ENCODE results near the gene TEN1.

The TEN1 gene

GRCh38 chr17:75979705-75980187, 706 bp downstream of the TEN1 start:
- DNase-seq: no peak

- DNase-seq: no peak
Measured at GRCh38 chr17:75980188-75981018, 1.4 kb downstream of the TEN1 start.

- no peak for DNase-seq
Measured at GRCh38 chr17:75981019-75981615, 2.1 kb downstream of the TEN1 start.

DNA sequence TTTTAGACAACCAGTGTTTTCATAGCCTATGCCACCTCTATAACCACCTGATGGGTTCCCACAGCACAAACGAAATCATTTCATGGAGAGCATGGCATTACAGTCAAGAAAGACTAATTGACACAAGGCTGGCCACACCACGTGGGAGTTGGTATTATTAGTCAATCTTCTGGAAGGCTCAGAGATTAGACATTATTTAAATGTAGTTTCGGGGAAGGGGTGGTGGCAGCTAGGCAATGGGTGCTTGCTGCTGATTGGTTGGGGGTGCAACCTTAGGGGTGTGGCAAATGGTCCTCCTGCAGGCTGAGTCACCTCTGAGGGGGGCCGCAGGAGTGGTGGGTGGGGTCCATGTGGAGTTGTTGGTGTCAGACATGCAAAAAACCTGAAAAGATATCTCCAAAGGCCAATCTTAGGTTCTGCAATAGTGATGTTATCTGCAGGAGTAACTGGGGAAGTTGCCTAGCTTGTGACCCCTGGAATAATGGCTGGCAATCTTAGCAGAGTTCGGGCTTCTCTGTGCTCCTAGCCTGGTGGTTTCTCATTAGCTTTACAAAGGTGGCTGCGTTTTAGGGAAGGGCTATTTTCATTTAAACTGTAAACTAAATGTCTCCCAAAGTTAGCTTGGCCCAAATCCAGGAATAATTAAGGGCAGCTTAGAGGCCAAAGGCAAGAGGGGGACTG, 4.6 kb downstream of the TEN1 start:
- DNase-seq: no peak

GRCh38 chr17:75985986-75986385, 6.9 kb downstream of the TEN1 start:
- DNase-seq: no peak

DNA sequence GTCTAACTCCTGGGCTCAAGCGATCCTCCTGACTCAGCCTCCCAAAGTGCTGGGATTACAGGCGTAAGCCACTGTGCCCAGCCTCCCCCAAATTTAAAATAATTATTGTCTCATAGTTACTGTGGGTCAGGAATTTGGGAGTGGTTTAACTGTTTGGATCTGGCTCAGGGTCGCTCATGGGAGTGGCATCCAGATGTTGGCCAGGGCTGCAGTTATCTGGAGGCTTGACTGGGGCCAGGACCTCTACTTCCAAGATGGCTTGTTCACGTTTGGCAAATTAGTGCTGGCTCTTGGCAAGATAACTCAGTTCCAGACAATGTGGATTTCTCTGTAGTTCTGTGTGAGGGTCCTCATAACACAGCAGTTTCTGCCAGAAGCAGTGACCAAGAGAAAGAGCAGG, 8.0 kb downstream of the TEN1 start:
- DNase-seq: no peak

DNA sequence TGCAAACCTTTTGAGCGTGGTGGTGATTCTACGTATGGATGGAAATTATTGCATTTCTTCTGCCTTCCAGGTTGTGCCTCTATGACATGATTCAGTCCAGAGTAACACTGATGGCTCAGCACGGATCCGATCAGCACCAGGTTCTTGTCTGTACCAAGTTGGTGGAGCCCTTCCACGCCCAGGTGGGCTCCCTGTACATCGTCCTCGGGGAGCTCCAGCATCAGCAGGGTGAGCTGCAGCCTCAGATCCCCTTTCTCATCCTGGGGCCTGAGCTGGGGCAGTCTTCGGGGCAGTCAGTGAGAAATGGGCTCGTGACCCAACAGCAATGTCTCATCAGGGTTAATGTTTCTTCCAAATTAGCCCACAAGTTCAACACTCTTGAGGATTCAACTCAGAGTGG, 12.4 kb downstream of the TEN1 start:
- DNase-seq: no peak

GRCh38 chr17:75994802-75995370, 15.8 kb downstream of the TEN1 start:
- DNase-seq: no peak

GRCh38 chr17:75995385-75995925, 16.4 kb downstream of the TEN1 start:
- DNase-seq: no peak

DNA sequence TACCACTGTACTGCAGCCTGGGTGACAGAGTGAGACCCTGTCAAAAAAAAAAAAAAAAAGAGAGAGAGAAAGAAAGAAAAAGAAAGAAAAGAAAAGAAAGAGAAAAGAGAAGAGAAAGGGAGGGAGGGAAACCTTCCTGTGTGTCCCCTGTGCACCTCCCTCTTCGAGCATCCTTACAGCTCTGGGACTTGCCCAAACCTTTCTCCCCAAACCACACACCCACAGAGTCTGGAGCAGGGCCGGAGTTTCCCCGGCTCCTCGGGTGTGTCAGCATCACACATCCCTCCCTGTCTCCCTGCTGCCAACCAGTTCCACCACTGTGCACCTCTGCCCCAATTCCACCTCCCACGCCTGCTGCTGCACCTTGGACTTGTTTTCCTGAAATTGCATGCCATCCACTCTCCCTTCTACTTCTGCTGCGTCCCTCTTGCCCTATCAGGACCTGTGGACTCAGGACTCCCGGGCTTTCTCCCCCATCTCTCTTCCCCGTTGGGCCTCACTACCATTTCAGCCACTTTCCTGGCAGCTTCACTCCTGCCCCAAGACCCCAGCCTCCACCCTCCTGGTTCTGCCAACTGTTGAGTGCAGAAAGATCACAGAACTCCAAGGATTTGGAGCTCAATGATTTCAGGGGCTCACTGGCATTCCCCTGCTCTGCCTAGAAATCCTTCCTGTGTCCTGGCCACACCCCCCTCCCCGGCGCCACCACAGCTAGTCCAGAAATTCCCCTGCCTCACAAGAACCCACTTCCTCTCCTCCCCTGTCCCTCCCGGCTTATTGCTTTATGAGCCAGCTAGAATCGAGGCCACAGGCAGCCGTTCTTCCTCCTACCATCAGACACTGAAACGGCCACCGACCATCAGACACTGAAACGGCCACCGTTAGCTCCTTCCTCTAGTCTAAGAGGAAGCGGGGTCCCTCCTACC, 17.9 kb downstream of the TEN1 start:
- no peak for DNase-seq

DNA sequence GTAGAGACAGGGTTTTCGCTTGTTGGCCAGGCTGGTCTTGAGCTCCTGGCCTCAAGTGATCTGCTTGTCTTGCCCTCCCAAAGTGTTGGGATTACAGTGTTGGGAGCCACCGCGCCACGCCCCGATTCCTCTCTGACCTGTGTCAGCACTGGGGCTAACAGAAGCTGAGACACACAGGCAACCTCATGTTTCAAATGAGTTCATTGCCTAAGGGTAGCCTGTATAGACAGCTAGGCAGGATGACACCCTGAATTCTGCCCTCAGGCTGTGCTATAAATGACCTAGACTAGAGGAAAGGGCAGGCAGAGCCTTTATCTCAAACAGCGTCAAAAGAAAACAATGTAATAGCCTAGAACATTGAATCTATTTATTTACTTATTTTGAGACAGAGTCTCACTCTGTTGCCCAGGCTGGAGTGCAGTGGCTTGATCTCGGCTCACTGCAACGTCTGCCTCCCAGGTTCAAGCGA, 19.3 kb downstream of the TEN1 start:
- no peak for DNase-seq

- peak; percentile 35 to 70 for DNase-seq
Measured at GRCh38 chr17:76000016-76000754, 21.1 kb downstream of the TEN1 start.

GRCh38 chr17:76000755-76001521, 21.9 kb downstream of the TEN1 start, which contains the start of gene CDK3:
Gene CDK3, plus strand, starts transcription at chr17:76000855. Its CDS starts 571 bp downstream, at chr17:76001426.
- DNase-seq: no peak

GRCh38 chr17:76002100-76002499, 23.1 kb downstream of the TEN1 start:
- DNase-seq: no peak

GRCh38 chr17:76003915-76004314, 24.9 kb downstream of the TEN1 start:
- DNase-seq: no peak

DNA sequence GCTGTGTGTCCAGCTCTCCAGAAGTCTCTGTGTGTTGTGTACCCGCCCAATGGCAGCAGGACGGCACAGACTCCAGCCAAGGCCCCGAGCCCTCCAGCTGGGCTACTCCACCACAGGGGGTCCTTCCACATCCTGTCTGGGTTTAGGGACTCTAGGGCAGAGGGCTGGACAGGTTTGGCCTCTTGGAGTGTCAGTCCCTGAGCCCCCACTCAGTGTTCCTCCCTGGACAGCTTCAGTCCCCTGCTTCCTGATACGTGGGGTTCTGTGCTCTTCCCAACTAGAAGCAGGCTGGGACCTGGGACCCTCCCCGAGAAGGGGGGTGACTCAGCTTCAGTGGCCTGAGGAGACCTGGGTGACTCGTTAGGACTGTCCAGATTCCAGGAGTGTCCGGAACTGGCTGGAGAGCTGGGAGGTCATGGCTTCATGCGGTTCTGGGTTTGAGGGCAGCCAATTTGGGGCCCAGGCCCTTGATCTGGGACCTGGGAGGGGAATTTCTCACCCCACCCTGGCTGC, 25.8 kb downstream of the TEN1 start:
- DNase-seq: no peak

DNA sequence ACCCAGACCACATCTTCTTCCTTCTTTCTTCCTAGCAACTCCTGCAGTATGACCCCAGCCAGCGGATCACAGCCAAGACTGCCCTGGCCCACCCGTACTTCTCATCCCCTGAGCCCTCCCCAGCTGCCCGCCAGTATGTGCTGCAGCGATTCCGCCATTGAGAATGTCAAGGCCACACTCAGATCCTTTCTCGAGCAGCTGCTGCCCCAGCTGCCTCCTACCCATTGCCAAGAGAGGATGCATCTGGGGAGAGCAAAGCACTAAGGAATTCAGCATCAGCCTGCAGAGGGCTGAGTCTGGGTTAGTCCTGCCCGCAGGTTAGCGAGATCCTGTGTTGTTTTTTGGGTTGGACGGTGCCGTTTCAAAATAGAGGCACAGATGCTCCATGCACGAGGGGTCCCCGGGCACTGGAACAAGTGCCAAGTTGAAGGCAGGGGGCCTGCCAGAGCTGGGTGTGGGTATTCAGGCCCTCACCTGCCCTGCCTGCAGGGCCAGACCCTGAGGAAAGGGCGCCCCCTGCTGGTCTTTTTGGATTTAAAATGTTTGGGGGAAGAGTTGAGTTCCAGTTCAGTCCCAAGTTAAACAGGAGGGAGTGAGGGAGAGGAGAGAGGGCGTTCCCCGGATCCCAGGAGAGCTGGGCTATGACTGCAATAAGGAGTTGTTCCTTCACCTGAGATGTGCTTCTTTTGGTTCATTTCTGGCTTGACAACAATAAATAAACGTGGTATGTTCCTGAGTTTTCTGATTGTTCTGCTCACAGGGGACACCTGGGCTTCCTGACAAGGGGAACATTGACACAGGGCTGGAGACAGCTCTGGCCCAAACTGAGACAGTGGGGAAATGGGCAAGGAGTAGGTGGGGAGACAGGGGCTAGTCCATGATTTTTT, 26.5 kb downstream of the TEN1 start:
- peak; percentile 95 to 96 for DNase-seq

- no peak for DNase-seq
Measured at GRCh38 chr17:76007131-76007849, 28.2 kb downstream of the TEN1 start.

All from NCI-H524 (cell line).